ENCODE data around the gene GRN.
"Not testable (repeated sequence)": the region's sequence is repeated elsewhere in the genome, so short reads cannot be mapped to it uniquely, and the experiment has no call there.

GRN gene

DNA sequence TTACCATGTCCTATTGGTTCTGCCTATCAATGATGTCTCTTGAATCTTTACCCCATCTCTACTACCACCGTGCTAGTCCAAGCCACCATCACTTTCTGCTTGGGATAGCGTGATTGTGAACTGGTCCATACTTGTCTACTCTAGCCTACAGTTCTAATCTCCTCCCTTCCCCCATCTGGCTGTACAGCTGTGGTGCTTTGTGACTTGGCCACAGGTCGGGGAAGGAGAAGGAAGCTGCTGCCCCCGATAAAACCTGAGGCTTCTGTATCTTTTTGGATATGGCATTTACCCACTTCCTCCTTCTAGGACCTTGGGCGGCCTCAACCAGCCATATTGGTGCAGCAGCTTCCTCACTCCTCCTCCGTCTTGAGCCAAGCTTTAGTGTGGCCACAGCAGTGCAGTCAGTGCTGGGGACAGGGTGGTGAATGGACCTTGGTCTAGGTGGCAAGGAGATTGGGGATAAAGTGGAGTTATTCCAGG, 44.7 kb downstream of the GRN start:
- Histone ChIP-seq H3K4me3 (ENCODE audit: low read length) (no peak overlapping the region), H3K9me3 (ENCODE audit: insufficient read depth, low read depth, low read length) (no peaks in the 10 kb centered on the region), H3K27me3 (ENCODE audit: insufficient read depth, low read length) (peaks cover 21% of the 10 kb centered on the region), H3K36me3 (ENCODE audit: insufficient read depth, low read depth, low read length) (no peaks in the 10 kb centered on the region), H3K4me1 (ENCODE audit: insufficient read depth, low read length) (0 out of 2 replicates have a peak, but pooled peaks cover 3% of the 10 kb centered on the region), H3K27ac (ENCODE audit: low read length) (no peak overlapping the region), H3K9ac (ENCODE audit: low read depth, low read length) (no peak overlapping the region)

- Histone ChIP-seq H3K27me3 (ENCODE audit: insufficient read depth, low read length) (peaks cover 17% of the 10 kb centered on the region), H3K9me3 (ENCODE audit: insufficient read depth, low read depth, low read length) (no peaks in the 10 kb centered on the region), H3K27ac (ENCODE audit: low read length) (no peak overlapping the region), H3K36me3 (ENCODE audit: insufficient read depth, low read depth, low read length) (no peaks in the 10 kb centered on the region), H3K9ac (ENCODE audit: low read depth, low read length) (no peak overlapping the region), H3K4me3 (ENCODE audit: low read length) (no peak overlapping the region), H3K4me1 (ENCODE audit: insufficient read depth, low read length) (no peaks in the 10 kb centered on the region)
These were observed 45.3 kb downstream of the GRN start for GRCh38 chr17:44390250-44390870.

DNA sequence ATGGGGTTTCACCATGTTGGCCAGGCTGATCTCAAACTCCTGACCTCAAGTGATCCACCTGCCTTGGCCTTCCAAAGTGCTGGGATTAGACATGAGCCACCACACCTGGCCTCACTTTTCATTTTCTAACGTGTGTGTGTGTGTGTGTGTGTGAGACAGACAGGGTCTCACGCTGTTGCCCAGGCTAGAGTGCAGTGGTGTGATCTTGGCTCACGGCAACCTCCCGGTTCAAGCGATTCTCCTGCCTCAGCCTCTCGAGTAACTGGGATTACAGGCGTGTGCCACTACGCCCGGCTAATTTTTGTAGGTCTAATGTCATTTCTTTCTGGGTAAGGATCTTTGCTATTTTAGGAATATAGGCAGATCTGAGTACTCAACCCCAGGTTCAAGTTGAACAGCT, 49.0 kb downstream of the GRN start:
- not testable (repeated sequence) for H3K27me3 ChIP-seq (ENCODE audit: insufficient read depth, low read length); H3K9me3 ChIP-seq (ENCODE audit: insufficient read depth, low read depth, low read length); H3K4me3 ChIP-seq (ENCODE audit: low read length); H3K4me1 ChIP-seq (ENCODE audit: insufficient read depth, low read length); H3K27ac ChIP-seq (ENCODE audit: low read length); H3K9ac ChIP-seq (ENCODE audit: low read depth, low read length)
- peaks cover 20% of the 10 kb centered on the region for H3K36me3 ChIP-seq (ENCODE audit: insufficient read depth, low read depth, low read length)

GRCh38 chr17:44394833-44395232, 49.7 kb downstream of the GRN start:
- Histone ChIP-seq H3K4me1 (ENCODE audit: insufficient read depth, low read length) (no peaks in the 10 kb centered on the region), H3K27me3 (ENCODE audit: insufficient read depth, low read length) (no peaks in the 10 kb centered on the region), H3K27ac (ENCODE audit: low read length) (no peak overlapping the region), H3K9ac (ENCODE audit: low read depth, low read length) (no peak overlapping the region), H3K9me3 (ENCODE audit: insufficient read depth, low read depth, low read length) (no peaks in the 10 kb centered on the region), H3K36me3 (ENCODE audit: insufficient read depth, low read depth, low read length) (peaks cover 27% of the 10 kb centered on the region), H3K4me3 (ENCODE audit: low read length) (no peak overlapping the region)

GRCh38 chr17:44396946-44397345, 51.8 kb downstream of the GRN start:
- Histone ChIP-seq H3K36me3 (ENCODE audit: insufficient read depth, low read depth, low read length) (peaks cover 46% of the 10 kb centered on the region), H3K9me3 (ENCODE audit: insufficient read depth, low read depth, low read length) (no peaks in the 10 kb centered on the region), H3K27ac (ENCODE audit: low read length) (no peak overlapping the region), H3K4me3 (ENCODE audit: low read length) (no peak overlapping the region), H3K9ac (ENCODE audit: low read depth, low read length) (no peak overlapping the region), H3K4me1 (ENCODE audit: insufficient read depth, low read length) (no peaks in the 10 kb centered on the region), H3K27me3 (ENCODE audit: insufficient read depth, low read length) (no peaks in the 10 kb centered on the region)

- Histone ChIP-seq H3K4me3 (ENCODE audit: low read length) (no peak overlapping the region), H3K27ac (ENCODE audit: low read length) (no peak overlapping the region), H3K27me3 (ENCODE audit: insufficient read depth, low read length) (no peaks in the 10 kb centered on the region), H3K9ac (ENCODE audit: low read depth, low read length) (no peak overlapping the region), H3K9me3 (ENCODE audit: insufficient read depth, low read depth, low read length) (no peaks in the 10 kb centered on the region), H3K4me1 (ENCODE audit: insufficient read depth, low read length) (no peaks in the 10 kb centered on the region), H3K36me3 (ENCODE audit: insufficient read depth, low read depth, low read length) (peaks cover 52% of the 10 kb centered on the region)
These were observed 52.7 kb downstream of the GRN start for GRCh38 chr17:44397479-44398440.

DNA sequence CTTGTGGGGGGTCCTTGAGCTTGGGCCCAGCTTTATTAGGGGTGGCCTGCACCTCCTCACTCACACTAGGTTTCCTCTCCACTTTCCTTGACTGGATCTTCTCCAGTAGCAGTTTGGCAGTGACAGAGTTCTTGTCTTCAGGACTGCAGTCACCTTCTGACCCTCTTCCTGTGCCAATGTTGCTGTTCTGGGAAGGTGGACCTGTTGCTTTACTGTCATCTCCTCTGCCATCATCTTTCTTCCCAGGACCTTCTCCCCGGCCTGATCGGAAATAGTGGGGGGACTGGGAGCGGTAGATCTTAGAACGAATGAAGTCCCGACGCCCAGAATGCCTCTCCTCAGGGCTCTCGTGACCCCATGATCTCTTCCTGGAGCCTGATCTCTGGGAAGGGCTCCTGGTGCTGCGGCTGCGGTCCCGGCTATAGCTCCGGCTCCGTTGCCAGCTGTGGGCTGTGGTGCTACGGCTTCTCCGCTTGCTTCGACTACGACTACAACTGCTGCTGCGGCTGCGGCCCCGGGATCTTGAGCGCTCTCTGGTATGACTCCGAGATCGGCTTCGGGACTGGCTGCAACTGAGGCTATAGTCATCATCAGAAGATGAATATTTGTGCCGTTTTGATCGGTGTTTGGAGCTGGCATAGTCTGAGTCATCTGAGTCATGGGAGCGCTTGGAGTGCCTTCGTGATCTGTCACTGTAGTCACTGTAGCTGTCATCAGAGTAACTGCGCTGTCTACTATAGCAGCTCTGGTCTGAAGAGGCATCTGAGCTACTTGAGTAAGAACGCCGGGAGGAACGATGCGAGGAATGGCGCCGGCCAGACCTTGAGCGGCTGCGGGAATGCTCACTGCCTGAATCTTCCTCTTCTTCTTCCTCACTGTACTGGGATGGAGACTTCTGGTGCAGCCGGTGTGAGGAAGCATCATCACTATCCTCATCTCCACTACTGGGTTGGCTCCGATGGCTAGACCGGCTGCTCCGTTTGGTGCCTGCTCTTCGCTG, 53.9 kb downstream of the GRN start:
- no peak overlapping the region for H3K4me3 ChIP-seq (ENCODE audit: low read length)
- no peaks in the 10 kb centered on the region for H3K9me3 ChIP-seq (ENCODE audit: insufficient read depth, low read depth, low read length)
- no peak overlapping the region for H3K27ac ChIP-seq (ENCODE audit: low read length)
- H3K27me3 ChIP-seq (ENCODE audit: insufficient read depth, low read length), result no peaks in the 10 kb centered on the region
- peaks cover 60% of the 10 kb centered on the region for H3K36me3 ChIP-seq (ENCODE audit: insufficient read depth, low read depth, low read length)
- no peak overlapping the region for H3K9ac ChIP-seq (ENCODE audit: low read depth, low read length)
- no peaks in the 10 kb centered on the region for H3K4me1 ChIP-seq (ENCODE audit: insufficient read depth, low read length)

GRCh38 chr17:44400226-44400847, 55.2 kb downstream of the GRN start:
- Histone ChIP-seq H3K27me3 (ENCODE audit: insufficient read depth, low read length) (no peaks in the 10 kb centered on the region), H3K9ac (ENCODE audit: low read depth, low read length) (no peak overlapping the region), H3K36me3 (ENCODE audit: insufficient read depth, low read depth, low read length) (peaks cover 69% of the 10 kb centered on the region), H3K4me1 (ENCODE audit: insufficient read depth, low read length) (no peaks in the 10 kb centered on the region), H3K9me3 (ENCODE audit: insufficient read depth, low read depth, low read length) (no peaks in the 10 kb centered on the region), H3K4me3 (ENCODE audit: low read length) (no peak overlapping the region), H3K27ac (ENCODE audit: low read length) (no peak overlapping the region)
